ENCODE measurements around the gene TNFSF9.

DNA sequence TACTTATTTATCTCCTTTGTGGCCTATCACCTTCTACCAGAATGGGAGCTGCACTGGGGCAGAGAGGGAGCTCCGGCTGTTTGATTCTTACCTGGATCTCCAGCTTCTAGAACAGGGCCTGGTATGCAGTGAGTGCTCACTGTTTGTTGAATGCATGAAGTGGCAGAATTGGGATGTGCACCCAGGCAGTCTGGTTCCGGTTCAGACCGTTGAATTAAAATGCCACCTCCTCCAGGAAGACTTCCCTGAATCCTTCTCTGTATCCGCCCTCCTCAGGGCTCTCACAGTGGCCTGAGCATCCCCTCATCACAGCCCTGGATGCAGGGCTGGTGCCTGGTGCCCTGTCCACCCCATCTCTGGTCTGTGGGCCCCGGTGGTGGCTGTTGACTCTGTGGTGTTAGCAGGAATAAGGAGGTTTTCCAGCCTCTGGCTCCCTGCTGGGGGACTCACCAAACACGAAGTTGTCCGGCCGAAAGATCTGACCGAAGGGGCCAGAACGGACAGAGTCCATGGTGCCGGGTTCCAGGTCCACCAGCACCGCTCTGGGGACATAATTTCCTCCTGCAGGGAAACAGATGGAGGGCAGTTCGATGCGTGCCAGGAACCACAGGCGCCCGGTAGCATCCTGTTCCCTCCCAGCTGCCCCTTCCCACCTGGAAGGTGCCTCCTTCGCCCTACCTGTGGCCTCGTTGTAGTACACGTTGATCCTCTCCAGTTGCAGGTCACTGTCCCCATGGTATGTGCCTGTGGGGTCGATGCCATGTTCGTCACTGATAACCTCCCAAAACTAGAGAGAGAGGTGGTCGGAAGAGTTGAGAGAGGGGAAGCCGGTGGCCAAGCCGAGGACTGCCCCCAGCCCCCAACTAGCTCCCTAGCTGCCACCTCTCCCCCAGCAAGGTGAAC lies 29.7 kb upstream of the TNFSF9 start:
- TF ChIP-seq, protein P1, sequence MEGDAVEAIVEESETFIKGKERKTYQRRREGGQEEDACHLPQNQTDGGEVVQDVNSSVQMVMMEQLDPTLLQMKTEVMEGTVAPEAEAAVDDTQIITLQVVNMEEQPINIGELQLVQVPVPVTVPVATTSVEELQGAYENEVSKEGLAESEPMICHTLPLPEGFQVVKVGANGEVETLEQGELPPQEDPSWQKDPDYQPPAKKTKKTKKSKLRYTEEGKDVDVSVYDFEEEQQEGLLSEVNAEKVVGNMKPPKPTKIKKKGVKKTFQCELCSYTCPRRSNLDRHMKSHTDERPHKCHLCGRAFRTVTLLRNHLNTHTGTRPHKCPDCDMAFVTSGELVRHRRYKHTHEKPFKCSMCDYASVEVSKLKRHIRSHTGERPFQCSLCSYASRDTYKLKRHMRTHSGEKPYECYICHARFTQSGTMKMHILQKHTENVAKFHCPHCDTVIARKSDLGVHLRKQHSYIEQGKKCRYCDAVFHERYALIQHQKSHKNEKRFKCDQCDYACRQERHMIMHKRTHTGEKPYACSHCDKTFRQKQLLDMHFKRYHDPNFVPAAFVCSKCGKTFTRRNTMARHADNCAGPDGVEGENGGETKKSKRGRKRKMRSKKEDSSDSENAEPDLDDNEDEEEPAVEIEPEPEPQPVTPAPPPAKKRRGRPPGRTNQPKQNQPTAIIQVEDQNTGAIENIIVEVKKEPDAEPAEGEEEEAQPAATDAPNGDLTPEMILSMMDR (IDR thresholded peaks at IDR 0.05): no peak
- no peak for TF ChIP-seq POLR2A (IDR thresholded peaks at IDR 0.05)
- no peak for TF ChIP-seq POLR2AphosphoS5 (IDR thresholded peaks at IDR 0.05)
